ENCODE data around the gene SRP14.
"Not testable (repeated sequence)": the region's sequence is repeated elsewhere in the genome, so short reads cannot be mapped to it uniquely, and the experiment has no call there.

Gene SRP14

GRCh38 chr15:40038638-40039543 lies at the start of gene SRP14:
TSS of gene SRP14 (minus strand) at chr15:40039181. CDS start at chr15:40039116, 65 bp downstream.
- peak; percentile 69 to 97 (median 91) for DNase-seq

GRCh38 chr15:40087991-40088928 lies 49.3 kb upstream of the SRP14 start:
- DNase-seq = no peak

DNA sequence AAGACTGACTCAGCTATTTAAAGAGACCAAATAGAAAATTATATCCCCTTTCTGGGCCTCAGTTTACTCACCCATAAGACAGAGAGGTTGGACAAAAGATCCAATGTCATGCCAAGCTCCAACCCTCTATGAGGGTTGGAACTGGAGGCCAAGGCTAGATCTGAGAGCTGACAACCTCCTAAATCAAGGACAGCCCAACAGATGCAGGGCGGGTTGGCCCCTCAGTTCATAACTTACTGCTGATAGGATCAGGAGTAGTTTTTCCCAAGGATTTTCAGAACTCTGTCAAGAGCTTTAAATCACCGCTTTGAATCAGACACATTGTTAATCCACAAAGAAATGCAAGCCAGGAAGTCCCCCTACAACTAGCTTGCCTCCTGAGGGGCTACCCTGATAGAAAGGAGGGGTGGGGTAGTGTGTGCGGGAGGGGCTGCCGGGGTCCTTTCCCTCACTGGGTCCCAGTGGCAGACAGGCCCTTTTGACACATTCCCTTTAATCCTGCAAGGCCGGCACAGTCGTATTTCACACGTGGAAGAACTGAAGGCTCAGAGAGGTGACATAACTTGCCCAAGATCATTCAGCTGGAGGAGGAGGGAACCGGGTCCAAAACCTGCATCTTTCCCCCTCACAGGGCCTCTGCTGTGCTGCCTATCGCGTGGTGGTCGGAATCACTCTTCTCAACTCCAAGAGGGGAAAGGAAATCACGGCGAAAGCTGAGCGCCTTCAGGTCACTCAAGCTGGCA lies 48.3 kb upstream of the SRP14 start:
- no peak for DNase-seq

GRCh38 chr15:40085266-40085665 lies 46.3 kb upstream of the SRP14 start:
- DNase-seq = no peak

- DNase-seq = no peak
Measured at GRCh38 chr15:40084650-40085049, 45.7 kb upstream of the SRP14 start.

GRCh38 chr15:40082195-40082883 lies 43.4 kb upstream of the SRP14 start:
- DNase-seq = peak in 1 of 58 donors; percentile 10

GRCh38 chr15:40081691-40082194 lies 42.8 kb upstream of the SRP14 start:
- peak in 52 of 58 donors; percentile 35 to 90 (median 67) for DNase-seq

DNA sequence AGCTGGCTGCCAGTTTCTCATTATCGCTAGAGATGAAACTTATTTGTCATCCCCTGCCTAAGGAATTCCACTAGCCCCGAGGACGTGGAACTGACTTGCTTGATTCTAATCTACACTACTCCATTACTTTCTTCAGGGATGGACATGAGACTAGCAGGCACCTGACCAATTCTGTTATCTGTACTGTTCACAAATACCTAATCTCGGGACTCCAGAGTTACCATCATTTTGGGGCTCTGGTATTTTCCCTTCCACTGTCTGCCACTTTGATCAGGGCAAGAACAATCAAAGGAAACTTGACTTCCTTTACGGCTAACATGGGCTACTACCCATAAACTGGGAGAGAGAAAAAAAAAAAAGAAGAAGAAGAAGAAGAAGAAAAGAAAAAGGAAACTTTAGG lies 41.9 kb upstream of the SRP14 start:
- no peak for DNase-seq

- DNase-seq = no peak
Measured at GRCh38 chr15:40080104-40080503, 41.1 kb upstream of the SRP14 start.

DNA sequence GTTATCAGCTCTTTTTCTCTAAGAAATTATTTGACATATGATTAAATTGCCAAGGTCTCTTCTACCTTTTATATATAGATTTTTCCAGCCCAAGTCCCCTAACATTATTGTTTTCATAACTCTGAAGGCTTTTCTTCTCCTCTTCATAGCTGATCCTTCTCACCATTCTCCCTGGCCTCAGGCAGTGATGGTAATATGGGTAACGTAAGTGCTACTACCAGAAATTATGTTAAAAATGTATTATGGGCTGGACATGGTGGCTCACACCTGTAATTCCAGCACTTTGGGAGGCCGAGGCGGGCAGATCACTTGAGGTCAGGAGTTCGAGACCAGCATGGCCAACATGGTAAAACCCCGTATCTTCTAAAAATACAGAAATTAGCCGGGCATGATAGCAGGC lies 40.5 kb upstream of the SRP14 start:
- no peak for DNase-seq

GRCh38 chr15:40075298-40076044 lies 36.5 kb upstream of the SRP14 start:
- no peak for DNase-seq

- DNase-seq = not testable (repeated sequence)
Measured at GRCh38 chr15:40074656-40075055, 35.7 kb upstream of the SRP14 start.

- not testable (repeated sequence) for DNase-seq
Measured at GRCh38 chr15:40073716-40074490, 34.9 kb upstream of the SRP14 start.

- DNase-seq = no peak
Measured at GRCh38 chr15:40072216-40072990, 33.4 kb upstream of the SRP14 start.

GRCh38 chr15:40070608-40071218 lies 31.7 kb upstream of the SRP14 start:
- no peak for DNase-seq

GRCh38 chr15:40070166-40070557 lies 31.2 kb upstream of the SRP14 start:
- DNase-seq = no peak

Measured in anterior cingulate cortex (tissue), 58 donors.